CD4-positive, alpha-beta T cell (primary cell): ENCODE data around the gene HSD17B12. TPM values are rescaled to one million over a fixed set of nuclear protein-coding genes. Genes with fewer than 3 reads are reported as not detected.

ENCODE experiments used
- ATAC-seq: fragments of 200-7000 bp; cut with Tn5 transposase; one replicate; pipeline ENCODE4 v1.10.0; 2022; ENCODE audit warnings: mild to moderate bottlenecking; ENCODE audit not compliant: poor library complexity
- CTCF ChIA-PET: fragments of 350-600 bp; sonication (Branson Sonifier 250); formaldehyde crosslinking; loops from one replicate; lab custom pipeline; 2021; ENCODE audit warnings: antibody characterized with exemption, inconsistent platforms; lab: Charles Lee
- POLR2A ChIA-PET: fragments of 350-600 bp; sonication (Branson Sonifier 250); formaldehyde crosslinking; loops from one replicate; lab custom pipeline; 2021; ENCODE audit warnings: antibody characterized with exemption, inconsistent platforms; lab: Charles Lee
- DNase-seq, 14 experiments: peaks; one replicate each; pipeline ENCODE4 v3.0.0-alpha.2; 2013 to 2020; ENCODE audit warnings: mixed read lengths in 2 of 14
- H3K27ac ChIP-seq, 2 donors: one replicate each; pipeline versions ENCODE4 v1.5.1 to v1.7.0; 2013; ENCODE audit warnings: low read length in 2 of 2, low read depth in 1 of 2, mild to moderate bottlenecking in 1 of 2
- H3K27me3 ChIP-seq, 2 experiments: 1 replicate in 1 of 2; 2 replicates in 1 of 2; pipeline versions ENCODE4 v1.6.1 to v1.7.0; 2013; ENCODE audit warnings: low read length in 2 of 2, control low read depth in 1 of 2, mild to moderate bottlenecking in 1 of 2, moderate library complexity in 1 of 2; ENCODE audit not compliant: insufficient read depth in 2 of 2, control insufficient read depth in 1 of 2
- H3K36me3 ChIP-seq: one replicate; pipeline ENCODE4 v1.6.1; 2013; ENCODE audit warnings: low read length, control low read depth; ENCODE audit not compliant: insufficient read depth
- H3K4me1 ChIP-seq: one replicate; pipeline ENCODE4 v1.6.1; 2013; ENCODE audit warnings: low read length, control low read depth; ENCODE audit not compliant: insufficient read depth
- H3K4me3 ChIP-seq: one replicate; pipeline ENCODE4 v1.5.1; 2013; ENCODE audit warnings: mild to moderate bottlenecking, low read length, moderate library complexity
- H3K9me3 ChIP-seq, 2 experiments: 1 replicate in 1 of 2; 2 replicates in 1 of 2; pipeline versions ENCODE4 v1.6.1 to v1.7.0; 2013; ENCODE audit warnings: low read length in 2 of 2, mild to moderate bottlenecking in 2 of 2, control low read depth in 1 of 2, moderate library complexity in 1 of 2; ENCODE audit not compliant: control insufficient read depth in 1 of 2, insufficient read depth in 1 of 2
- H3K27ac Mint-ChIP-seq: one replicate; pipeline ENCODE4 v1.8.0; 2020; ENCODE audit warnings: mixed read lengths
- H3K27me3 Mint-ChIP-seq: one replicate; pipeline ENCODE4 v1.8.0; 2021; ENCODE audit warnings: mixed read lengths
- H3K36me3 Mint-ChIP-seq: one replicate; pipeline ENCODE4 v1.8.0; 2021; ENCODE audit warnings: low read depth, mixed read lengths
- H3K4me1 Mint-ChIP-seq: one replicate; pipeline ENCODE4 v1.8.0; 2021; ENCODE audit warnings: low read depth, mixed read lengths
- H3K4me3 Mint-ChIP-seq: one replicate; pipeline ENCODE4 v1.8.0; 2020; ENCODE audit warnings: mild to moderate bottlenecking, mixed read lengths
- H3K9me3 Mint-ChIP-seq: one replicate; pipeline ENCODE4 v1.8.0; 2020; ENCODE audit warnings: mixed read lengths
- intact Hi-C, 2 experiments: fragments of 100-400 bp; cut with DNase I in 1 of 2; cut with micrococcal nuclease in 1 of 2; formaldehyde crosslinking; loops; one replicate each; pipeline versions ENCODE4 v1.15.1 to v1.9.0; 2023 to 2025; cut with DNase I, micrococcal nuclease
- total RNA-seq, 174 experiments: library from RNA in 2 of 174; stranded (reverse) in 2 of 174; gene quantifications; one replicate each; pipeline ENCODE4 v1.2.3 and lab custom pipeline; 2021 to 2026
- TF ChIP-seq, protein P1 (sequence below): fragments of 200-600 bp; IDR thresholded peaks from one replicate; pipeline ENCODE4 v1.8.0; 2022; ENCODE audit warnings: antibody characterized with exemption, mild to moderate bottlenecking

The HSD17B12 gene
- total RNA-seq, 2 experiments from 2014 or later: 16.1 to 16.3 TPM

DNA sequence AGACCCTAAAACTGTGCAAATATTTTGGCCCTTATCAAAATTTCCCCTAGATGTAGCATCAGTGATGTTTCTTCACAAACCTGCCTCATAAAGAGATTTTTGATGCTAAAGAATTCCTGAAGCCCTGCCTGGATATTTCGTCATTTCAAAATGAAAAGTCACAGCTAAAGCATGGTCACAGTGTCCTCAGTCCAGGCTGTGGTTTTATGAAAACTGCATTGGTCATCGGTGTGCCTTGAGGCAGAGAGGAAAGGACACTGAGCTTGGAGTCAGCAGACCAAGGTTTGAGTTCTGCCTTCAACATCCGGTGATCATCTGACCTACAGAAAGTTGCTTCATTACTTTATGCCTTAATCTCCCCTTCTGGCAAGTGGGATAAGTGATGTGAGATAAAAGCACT is 165.3 kb downstream of the HSD17B12 start:
- CTCF ChIA-PET: no interaction called here
- Histone ChIP-seq H3K27ac (no peak overlapping the region), H3K27me3 (no peaks in the 10 kb centered on the region), H3K9me3 (no peaks in the 10 kb centered on the region), H3K4me1 (no peaks in the 10 kb centered on the region), H3K36me3 (peaks cover 3% of the 10 kb centered on the region), H3K4me3 (no peak overlapping the region)
- H3K9me3 Mint-ChIP-seq: no peaks in the 10 kb centered on the region
- ATAC-seq (no peak), DNase-seq (no peak)
- H3K36me3 Mint-ChIP-seq: peaks cover 20% of the 10 kb centered on the region
- H3K4me3 Mint-ChIP-seq: no peak overlapping the region
- H3K27ac Mint-ChIP-seq: no peak overlapping the region
- POLR2A ChIA-PET: no interaction called here
- TF ChIP-seq, protein P1, sequence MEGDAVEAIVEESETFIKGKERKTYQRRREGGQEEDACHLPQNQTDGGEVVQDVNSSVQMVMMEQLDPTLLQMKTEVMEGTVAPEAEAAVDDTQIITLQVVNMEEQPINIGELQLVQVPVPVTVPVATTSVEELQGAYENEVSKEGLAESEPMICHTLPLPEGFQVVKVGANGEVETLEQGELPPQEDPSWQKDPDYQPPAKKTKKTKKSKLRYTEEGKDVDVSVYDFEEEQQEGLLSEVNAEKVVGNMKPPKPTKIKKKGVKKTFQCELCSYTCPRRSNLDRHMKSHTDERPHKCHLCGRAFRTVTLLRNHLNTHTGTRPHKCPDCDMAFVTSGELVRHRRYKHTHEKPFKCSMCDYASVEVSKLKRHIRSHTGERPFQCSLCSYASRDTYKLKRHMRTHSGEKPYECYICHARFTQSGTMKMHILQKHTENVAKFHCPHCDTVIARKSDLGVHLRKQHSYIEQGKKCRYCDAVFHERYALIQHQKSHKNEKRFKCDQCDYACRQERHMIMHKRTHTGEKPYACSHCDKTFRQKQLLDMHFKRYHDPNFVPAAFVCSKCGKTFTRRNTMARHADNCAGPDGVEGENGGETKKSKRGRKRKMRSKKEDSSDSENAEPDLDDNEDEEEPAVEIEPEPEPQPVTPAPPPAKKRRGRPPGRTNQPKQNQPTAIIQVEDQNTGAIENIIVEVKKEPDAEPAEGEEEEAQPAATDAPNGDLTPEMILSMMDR: no peak
- H3K4me1 Mint-ChIP-seq: no peaks in the 10 kb centered on the region
- intact Hi-C loops: no loop called here
- no peaks in the 10 kb centered on the region for H3K27me3 Mint-ChIP-seq

DNA sequence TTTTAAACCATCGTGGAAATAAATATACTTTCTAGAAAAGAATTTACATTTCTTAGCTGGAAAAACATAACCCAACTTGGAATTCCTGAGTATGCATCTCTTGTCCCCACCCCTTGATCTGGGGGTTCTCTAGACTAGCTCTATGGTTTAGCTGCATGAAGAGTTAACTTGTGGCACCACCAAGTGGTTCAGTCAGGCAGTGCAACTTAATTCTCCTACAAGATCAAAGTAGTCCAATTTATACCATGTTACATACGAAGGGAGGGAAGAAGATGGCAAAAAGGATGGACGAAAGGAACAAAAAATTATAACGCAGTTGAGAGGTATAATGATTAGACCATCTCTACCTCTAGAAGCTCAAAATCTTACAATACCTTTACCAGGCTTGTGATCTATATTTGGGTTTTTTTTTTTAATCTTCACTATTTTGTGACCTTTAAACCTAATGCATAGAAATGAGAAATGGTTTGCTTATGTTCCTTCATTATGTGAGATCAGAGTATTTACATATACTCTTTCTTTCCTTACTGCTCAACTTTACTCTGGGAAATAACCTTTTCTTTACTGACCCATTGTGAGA is 171.6 kb downstream of the HSD17B12 start:
- Mint-ChIP-seq H3K4me1 (no peaks in the 10 kb centered on the region), H3K27ac (no peak overlapping the region), H3K4me3 (no peak overlapping the region), H3K36me3 (peaks cover 11% of the 10 kb centered on the region), H3K27me3 (no peaks in the 10 kb centered on the region), H3K9me3 (no peaks in the 10 kb centered on the region)
- CTCF ChIA-PET: interaction anchor here (1.0 kb wide), 1 partner anchor 9 kb away, joined by 5 read pairs; no protein-coding TSS in a partner anchor
- TF ChIP-seq, protein P1: peak; percentile 76
- Histone ChIP-seq H3K9me3 (no peaks in the 10 kb centered on the region), H3K27ac (no peak overlapping the region), H3K4me3 (no peak overlapping the region), H3K27me3 (no peaks in the 10 kb centered on the region), H3K36me3 (no peaks in the 10 kb centered on the region), H3K4me1 (no peaks in the 10 kb centered on the region)
- POLR2A ChIA-PET: no interaction called here
- ATAC-seq: peak; percentile 71
- intact Hi-C loops: no loop called here
- peak; percentile 23 to 68 (median 44) for DNase-seq

DNA sequence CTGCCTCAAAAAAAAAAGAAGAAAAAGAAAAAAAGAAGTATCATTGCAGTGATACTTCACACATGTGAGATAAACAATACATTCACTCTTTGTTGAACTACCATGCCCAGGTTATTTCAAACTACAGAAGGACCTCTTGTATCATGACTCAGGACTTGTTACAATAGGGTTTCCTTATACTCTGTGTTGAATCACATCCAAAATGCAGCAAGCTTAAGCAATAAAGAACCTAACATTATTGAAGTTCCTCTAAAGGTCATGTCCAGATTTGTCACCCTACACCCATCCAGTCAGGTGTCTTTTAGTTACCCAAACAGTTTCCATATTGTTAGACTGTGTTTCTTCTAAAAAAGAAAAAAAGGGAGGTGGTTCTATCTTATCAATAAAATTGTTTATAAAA is 173.2 kb downstream of the HSD17B12 start:
- Mint-ChIP-seq H3K9me3 (no peaks in the 10 kb centered on the region), H3K27ac (no peak overlapping the region), H3K36me3 (peaks cover 15% of the 10 kb centered on the region), H3K4me1 (no peaks in the 10 kb centered on the region), H3K4me3 (no peak overlapping the region), H3K27me3 (no peaks in the 10 kb centered on the region)
- ChIA-PET CTCF (no interaction called here), POLR2A (no interaction called here)
- Histone ChIP-seq H3K27me3 (no peaks in the 10 kb centered on the region), H3K9me3 (no peaks in the 10 kb centered on the region), H3K4me3 (no peak overlapping the region), H3K36me3 (no peaks in the 10 kb centered on the region), H3K4me1 (no peaks in the 10 kb centered on the region), H3K27ac (no peak overlapping the region)
- no peak for DNase-seq
- TF ChIP-seq, protein P1: no peak
- intact Hi-C loops: no loop called here
- ATAC-seq: no peak
